Measurements from ENCODE around the gene ERN1. TPM values are rescaled to one million over a fixed set of nuclear protein-coding genes. Genes with fewer than 3 reads are reported as not detected.
A peak's percentile ranks its signal among the peaks of the same experiment; 100 is the strongest.

The ERN1 gene
- total RNA-seq, 1 experiment from 2014 or later, result 6.5 TPM

DNA sequence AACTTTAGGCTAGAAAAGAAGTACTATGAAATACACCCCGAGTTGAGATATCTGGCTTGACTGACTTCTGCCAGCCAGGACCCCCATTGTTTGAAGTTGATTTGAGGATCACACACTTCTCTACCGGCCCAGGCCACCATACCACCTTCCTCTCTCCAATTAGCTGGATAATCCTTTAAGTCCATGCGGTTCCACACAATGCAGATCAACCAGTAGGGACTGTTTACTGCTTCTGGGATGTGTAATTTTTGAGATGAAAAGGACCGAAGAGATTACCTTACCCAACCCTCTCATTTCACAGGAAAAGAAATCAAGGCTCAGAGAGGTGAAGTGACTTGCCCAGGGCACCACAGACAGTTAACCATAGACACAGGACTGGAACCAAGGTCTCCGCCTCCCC lies 20.5 kb downstream of the ERN1 start (continued):
- no peak for TF ChIP-seq ETV6 (CRISPR knock-in tag; IDR thresholded peaks at IDR 0.05)
- TF ChIP-seq RELA (CRISPR knock-in tag; IDR thresholded peaks at IDR 0.05; ENCODE audit: borderline replicate concordance), result no peak
- no peak for TF ChIP-seq HMGA2 (CRISPR knock-in tag; IDR thresholded peaks at IDR 0.05)
- TF ChIP-seq, protein P1, sequence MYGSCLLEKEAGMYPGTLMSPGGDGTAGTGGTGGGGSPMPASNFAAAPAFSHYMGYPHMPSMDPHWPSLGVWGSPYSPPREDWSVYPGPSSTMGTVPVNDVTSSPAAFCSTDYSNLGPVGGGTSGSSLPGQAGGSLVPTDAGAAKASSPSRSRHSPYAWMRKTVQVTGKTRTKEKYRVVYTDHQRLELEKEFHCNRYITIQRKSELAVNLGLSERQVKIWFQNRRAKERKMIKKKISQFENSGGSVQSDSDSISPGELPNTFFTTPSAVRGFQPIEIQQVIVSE (CRISPR knock-in tag; IDR thresholded peaks at IDR 0.05; ENCODE audit: borderline replicate concordance), result no peak
- TF ChIP-seq, protein P2, sequence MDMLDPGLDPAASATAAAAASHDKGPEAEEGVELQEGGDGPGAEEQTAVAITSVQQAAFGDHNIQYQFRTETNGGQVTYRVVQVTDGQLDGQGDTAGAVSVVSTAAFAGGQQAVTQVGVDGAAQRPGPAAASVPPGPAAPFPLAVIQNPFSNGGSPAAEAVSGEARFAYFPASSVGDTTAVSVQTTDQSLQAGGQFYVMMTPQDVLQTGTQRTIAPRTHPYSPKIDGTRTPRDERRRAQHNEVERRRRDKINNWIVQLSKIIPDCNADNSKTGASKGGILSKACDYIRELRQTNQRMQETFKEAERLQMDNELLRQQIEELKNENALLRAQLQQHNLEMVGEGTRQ (CRISPR knock-in tag; IDR thresholded peaks at IDR 0.05), result no peak

DNA sequence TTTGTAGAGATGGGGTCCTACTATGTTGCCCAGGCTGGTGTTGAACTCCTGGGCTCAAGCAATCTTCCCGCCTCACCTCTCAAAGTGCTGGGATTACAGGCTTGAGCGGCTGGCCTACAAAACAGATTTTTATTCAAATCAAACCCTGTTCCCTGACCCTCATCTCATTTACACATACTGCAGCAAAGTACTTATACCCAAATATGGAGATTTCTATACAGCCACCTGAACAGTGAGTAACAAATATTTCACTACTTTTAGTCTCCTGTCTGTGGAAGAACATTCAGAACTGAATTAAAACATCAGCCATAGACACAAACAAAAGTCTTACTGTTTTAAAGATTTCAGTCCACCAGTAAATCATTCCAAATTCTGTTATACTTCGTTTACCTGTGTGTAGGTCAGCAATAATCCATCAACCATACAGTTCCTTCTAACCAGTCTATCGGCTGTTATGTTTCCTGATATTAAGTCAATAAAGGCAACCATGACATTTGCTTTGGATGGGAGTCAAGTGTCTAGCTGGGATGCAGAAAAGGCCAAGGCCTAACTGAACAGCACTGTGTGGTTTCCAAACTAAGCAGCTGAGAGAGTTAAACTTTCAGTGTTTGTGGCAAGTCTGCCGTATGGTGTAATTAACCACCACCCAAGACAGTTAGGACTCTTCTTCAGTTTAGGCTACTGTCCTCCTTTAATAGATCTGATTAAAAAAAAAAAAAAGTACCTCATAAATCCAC lies 22.3 kb downstream of the ERN1 start:
- no peak for TF ChIP-seq IRF2 (CRISPR knock-in tag; IDR thresholded peaks at IDR 0.05; ENCODE audit: borderline replicate concordance, low read depth)
- TF ChIP-seq ESRRA (CRISPR knock-in tag; IDR thresholded peaks at IDR 0.05; ENCODE audit: borderline replicate concordance), result no peak
- TF ChIP-seq ZNF121 (CRISPR knock-in tag; IDR thresholded peaks at IDR 0.05), result peak; percentile 47; the same call in 1 of the 2 replicates
- TF ChIP-seq, protein P3, sequence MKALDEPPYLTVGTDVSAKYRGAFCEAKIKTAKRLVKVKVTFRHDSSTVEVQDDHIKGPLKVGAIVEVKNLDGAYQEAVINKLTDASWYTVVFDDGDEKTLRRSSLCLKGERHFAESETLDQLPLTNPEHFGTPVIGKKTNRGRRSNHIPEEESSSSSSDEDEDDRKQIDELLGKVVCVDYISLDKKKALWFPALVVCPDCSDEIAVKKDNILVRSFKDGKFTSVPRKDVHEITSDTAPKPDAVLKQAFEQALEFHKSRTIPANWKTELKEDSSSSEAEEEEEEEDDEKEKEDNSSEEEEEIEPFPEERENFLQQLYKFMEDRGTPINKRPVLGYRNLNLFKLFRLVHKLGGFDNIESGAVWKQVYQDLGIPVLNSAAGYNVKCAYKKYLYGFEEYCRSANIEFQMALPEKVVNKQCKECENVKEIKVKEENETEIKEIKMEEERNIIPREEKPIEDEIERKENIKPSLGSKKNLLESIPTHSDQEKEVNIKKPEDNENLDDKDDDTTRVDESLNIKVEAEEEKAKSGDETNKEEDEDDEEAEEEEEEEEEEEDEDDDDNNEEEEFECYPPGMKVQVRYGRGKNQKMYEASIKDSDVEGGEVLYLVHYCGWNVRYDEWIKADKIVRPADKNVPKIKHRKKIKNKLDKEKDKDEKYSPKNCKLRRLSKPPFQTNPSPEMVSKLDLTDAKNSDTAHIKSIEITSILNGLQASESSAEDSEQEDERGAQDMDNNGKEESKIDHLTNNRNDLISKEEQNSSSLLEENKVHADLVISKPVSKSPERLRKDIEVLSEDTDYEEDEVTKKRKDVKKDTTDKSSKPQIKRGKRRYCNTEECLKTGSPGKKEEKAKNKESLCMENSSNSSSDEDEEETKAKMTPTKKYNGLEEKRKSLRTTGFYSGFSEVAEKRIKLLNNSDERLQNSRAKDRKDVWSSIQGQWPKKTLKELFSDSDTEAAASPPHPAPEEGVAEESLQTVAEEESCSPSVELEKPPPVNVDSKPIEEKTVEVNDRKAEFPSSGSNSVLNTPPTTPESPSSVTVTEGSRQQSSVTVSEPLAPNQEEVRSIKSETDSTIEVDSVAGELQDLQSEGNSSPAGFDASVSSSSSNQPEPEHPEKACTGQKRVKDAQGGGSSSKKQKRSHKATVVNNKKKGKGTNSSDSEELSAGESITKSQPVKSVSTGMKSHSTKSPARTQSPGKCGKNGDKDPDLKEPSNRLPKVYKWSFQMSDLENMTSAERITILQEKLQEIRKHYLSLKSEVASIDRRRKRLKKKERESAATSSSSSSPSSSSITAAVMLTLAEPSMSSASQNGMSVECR (CRISPR knock-in tag; IDR thresholded peaks at IDR 0.05; ENCODE audit: borderline replicate concordance), result no peak
- Mint-ChIP-seq H3K4me1 (peaks cover 16% of the 10 kb centered on the region), H3K36me3 (no peaks in the 10 kb centered on the region), H3K27me3 (ENCODE audit: low read depth) (no peaks in the 10 kb centered on the region), H3K27ac (no peak overlapping the region; the same call in 1 of the 2 replicates), H3K9me3 (no peaks in the 10 kb centered on the region), H3K4me3 (no peak overlapping the region)
- no peak for ATAC-seq
- ChIA-PET POLR2A (interaction anchor here (0.6 to 1.0 kb wide), 2 partner anchors 12 to 19 kb away, joined by 4 to 8 read pairs; no protein-coding TSS in a partner anchor), CTCF (no interaction called here)
- DNase-seq (ENCODE audit: low spot score), result no peak

DNA sequence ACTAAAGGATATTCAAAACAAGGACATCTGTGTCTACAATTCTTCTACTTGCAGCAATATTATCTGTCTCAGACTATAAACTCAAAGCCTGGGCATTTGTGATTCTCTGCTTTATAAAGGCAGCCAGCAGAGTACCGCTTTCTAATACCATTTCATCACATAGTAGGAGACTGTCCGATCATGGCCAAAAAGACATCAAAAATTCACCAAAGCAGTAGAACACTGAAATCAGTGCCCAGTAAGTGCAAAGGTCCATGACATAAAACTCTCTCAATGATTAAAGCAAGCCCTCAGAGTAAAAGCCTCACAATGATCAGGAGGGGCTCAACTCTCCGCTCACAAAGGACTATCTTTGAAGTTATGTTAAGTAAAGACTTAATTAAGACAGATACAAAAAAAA lies 23.0 kb downstream of the ERN1 start:
- Mint-ChIP-seq H3K27me3 (ENCODE audit: low read depth) (no peaks in the 10 kb centered on the region), H3K4me3 (no peak overlapping the region), H3K27ac (no peak overlapping the region), H3K4me1 (peaks cover 16% of the 10 kb centered on the region), H3K9me3 (no peaks in the 10 kb centered on the region), H3K36me3 (no peaks in the 10 kb centered on the region)
- CTCF ChIA-PET, result no interaction called here
- no peak for DNase-seq (ENCODE audit: low spot score)
- ATAC-seq, result no peak
- POLR2A ChIA-PET, result no interaction called here
- TF ChIP-seq, protein P4, sequence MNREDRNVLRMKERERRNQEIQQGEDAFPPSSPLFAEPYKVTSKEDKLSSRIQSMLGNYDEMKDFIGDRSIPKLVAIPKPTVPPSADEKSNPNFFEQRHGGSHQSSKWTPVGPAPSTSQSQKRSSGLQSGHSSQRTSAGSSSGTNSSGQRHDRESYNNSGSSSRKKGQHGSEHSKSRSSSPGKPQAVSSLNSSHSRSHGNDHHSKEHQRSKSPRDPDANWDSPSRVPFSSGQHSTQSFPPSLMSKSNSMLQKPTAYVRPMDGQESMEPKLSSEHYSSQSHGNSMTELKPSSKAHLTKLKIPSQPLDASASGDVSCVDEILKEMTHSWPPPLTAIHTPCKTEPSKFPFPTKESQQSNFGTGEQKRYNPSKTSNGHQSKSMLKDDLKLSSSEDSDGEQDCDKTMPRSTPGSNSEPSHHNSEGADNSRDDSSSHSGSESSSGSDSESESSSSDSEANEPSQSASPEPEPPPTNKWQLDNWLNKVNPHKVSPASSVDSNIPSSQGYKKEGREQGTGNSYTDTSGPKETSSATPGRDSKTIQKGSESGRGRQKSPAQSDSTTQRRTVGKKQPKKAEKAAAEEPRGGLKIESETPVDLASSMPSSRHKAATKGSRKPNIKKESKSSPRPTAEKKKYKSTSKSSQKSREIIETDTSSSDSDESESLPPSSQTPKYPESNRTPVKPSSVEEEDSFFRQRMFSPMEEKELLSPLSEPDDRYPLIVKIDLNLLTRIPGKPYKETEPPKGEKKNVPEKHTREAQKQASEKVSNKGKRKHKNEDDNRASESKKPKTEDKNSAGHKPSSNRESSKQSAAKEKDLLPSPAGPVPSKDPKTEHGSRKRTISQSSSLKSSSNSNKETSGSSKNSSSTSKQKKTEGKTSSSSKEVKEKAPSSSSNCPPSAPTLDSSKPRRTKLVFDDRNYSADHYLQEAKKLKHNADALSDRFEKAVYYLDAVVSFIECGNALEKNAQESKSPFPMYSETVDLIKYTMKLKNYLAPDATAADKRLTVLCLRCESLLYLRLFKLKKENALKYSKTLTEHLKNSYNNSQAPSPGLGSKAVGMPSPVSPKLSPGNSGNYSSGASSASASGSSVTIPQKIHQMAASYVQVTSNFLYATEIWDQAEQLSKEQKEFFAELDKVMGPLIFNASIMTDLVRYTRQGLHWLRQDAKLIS (CRISPR knock-in tag; IDR thresholded peaks at IDR 0.05; ENCODE audit: borderline replicate concordance), result no peak
- no peak for TF ChIP-seq NFE2L1 (CRISPR knock-in tag; IDR thresholded peaks at IDR 0.05)
- TF ChIP-seq, protein P5, sequence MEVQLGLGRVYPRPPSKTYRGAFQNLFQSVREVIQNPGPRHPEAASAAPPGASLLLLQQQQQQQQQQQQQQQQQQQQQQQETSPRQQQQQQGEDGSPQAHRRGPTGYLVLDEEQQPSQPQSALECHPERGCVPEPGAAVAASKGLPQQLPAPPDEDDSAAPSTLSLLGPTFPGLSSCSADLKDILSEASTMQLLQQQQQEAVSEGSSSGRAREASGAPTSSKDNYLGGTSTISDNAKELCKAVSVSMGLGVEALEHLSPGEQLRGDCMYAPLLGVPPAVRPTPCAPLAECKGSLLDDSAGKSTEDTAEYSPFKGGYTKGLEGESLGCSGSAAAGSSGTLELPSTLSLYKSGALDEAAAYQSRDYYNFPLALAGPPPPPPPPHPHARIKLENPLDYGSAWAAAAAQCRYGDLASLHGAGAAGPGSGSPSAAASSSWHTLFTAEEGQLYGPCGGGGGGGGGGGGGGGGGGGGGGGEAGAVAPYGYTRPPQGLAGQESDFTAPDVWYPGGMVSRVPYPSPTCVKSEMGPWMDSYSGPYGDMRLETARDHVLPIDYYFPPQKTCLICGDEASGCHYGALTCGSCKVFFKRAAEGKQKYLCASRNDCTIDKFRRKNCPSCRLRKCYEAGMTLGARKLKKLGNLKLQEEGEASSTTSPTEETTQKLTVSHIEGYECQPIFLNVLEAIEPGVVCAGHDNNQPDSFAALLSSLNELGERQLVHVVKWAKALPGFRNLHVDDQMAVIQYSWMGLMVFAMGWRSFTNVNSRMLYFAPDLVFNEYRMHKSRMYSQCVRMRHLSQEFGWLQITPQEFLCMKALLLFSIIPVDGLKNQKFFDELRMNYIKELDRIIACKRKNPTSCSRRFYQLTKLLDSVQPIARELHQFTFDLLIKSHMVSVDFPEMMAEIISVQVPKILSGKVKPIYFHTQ (CRISPR knock-in tag; IDR thresholded peaks at IDR 0.05), result no peak
- TF ChIP-seq, protein P6, sequence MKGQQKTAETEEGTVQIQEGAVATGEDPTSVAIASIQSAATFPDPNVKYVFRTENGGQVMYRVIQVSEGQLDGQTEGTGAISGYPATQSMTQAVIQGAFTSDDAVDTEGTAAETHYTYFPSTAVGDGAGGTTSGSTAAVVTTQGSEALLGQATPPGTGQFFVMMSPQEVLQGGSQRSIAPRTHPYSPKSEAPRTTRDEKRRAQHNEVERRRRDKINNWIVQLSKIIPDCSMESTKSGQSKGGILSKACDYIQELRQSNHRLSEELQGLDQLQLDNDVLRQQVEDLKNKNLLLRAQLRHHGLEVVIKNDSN (CRISPR knock-in tag; IDR thresholded peaks at IDR 0.05), result no peak
- no peak for TF ChIP-seq TEAD4 (CRISPR knock-in tag; IDR thresholded peaks at IDR 0.05)
- TF ChIP-seq, protein P7, sequence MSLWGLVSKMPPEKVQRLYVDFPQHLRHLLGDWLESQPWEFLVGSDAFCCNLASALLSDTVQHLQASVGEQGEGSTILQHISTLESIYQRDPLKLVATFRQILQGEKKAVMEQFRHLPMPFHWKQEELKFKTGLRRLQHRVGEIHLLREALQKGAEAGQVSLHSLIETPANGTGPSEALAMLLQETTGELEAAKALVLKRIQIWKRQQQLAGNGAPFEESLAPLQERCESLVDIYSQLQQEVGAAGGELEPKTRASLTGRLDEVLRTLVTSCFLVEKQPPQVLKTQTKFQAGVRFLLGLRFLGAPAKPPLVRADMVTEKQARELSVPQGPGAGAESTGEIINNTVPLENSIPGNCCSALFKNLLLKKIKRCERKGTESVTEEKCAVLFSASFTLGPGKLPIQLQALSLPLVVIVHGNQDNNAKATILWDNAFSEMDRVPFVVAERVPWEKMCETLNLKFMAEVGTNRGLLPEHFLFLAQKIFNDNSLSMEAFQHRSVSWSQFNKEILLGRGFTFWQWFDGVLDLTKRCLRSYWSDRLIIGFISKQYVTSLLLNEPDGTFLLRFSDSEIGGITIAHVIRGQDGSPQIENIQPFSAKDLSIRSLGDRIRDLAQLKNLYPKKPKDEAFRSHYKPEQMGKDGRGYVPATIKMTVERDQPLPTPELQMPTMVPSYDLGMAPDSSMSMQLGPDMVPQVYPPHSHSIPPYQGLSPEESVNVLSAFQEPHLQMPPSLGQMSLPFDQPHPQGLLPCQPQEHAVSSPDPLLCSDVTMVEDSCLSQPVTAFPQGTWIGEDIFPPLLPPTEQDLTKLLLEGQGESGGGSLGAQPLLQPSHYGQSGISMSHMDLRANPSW (CRISPR knock-in tag; conservative IDR thresholded peaks at IDR 0.05; ENCODE audit: low read depth), result no peak

Measured in WTC11 (cell line).